ENCODE results near the gene ZNF454. TPM values are rescaled to one million over a fixed set of nuclear protein-coding genes. Genes with fewer than 3 reads are reported as not detected.

ZNF454 gene
- total and polyA plus RNA-seq, 2 experiments from 2014 or later = 4.9 to 5.9 TPM

DNA sequence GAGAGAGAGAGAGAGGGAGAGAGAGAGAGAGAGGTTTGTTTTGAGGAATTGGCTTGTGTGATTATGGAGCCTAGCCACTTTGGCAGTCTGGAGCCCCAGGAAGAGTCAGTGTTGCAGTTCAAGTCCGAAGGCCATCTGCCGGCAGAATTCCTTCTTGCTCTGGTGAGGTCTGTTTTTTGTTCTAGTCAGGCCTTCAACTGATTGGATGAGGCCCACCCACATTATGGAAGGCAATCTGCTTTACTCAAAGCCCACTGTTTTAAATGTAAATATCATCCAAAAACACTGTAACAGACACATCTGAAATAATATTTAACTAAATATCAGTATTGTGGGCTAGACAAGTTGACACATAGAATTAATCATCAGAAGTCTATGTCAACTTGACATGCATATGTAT, 65.6 kb downstream of the ZNF454 start:
- Histone ChIP-seq H3K27me3 (ENCODE audit: insufficient read depth) (no peaks in the 10 kb centered on the region), H3K36me3 (ENCODE audit: insufficient read depth) (no peaks in the 10 kb centered on the region; the same call in 1 of the 2 replicates), H3K4me2 (no peak overlapping the region), H3K9me2 (ENCODE audit: insufficient read depth) (no peaks in the 10 kb centered on the region), H3F3A (replicated peaks; ENCODE audit: low read depth) (no peaks in the 10 kb centered on the region), H4K20me1 (replicated peaks; ENCODE audit: insufficient read depth) (no peaks in the 10 kb centered on the region), H2AFZ (no peak overlapping the region), H3K4me3 (no peak overlapping the region), H3K79me2 (replicated peaks; ENCODE audit: insufficient read depth) (no peaks in the 10 kb centered on the region), H3K27ac (ENCODE audit: low read depth) (no peak overlapping the region), H3K4me1 (ENCODE audit: insufficient read depth) (no peaks in the 10 kb centered on the region)
- peaks cover 13% of the 10 kb centered on the region for H3K36me3 Mint-ChIP-seq (ENCODE audit: low read depth)
- H3K27me3 Mint-ChIP-seq (ENCODE audit: insufficient read depth, low read depth, poor library complexity) = peaks cover 3% of the 10 kb centered on the region
- DNase-seq (ENCODE audit: low spot score) (no peak), ATAC-seq (no peak)
- no peak overlapping the region for H3K4me3 Mint-ChIP-seq
- no peaks in the 10 kb centered on the region for H3K4me1 Mint-ChIP-seq
- H3K27ac Mint-ChIP-seq = no peak overlapping the region
- peaks cover 84% of the 10 kb centered on the region for H3K9me3 Mint-ChIP-seq
- no peak for TF ChIP-seq REST (IDR thresholded peaks at IDR 0.05; ENCODE audit: unreplicated experiment)
- TF ChIP-seq POLR2AphosphoS5 (IDR thresholded peaks at IDR 0.05; ENCODE audit: low read depth) = no peak
- no peak for TF ChIP-seq ZNF114 (CRISPR knock-in tag; IDR thresholded peaks at IDR 0.05)
- no peak for TF ChIP-seq STAT1 (IDR thresholded peaks at IDR 0.05; ENCODE audit: unreplicated experiment)
- no peak for TF ChIP-seq EZH2 (IDR thresholded peaks at IDR 0.05; ENCODE audit: low read depth, unreplicated experiment)
- no peak for TF ChIP-seq ETS1 (IDR thresholded peaks at IDR 0.05)
- no peak for TF ChIP-seq ZNF462 (CRISPR knock-in tag; IDR thresholded peaks at IDR 0.05)
- TF ChIP-seq ZNF331 (CRISPR knock-in tag; IDR thresholded peaks at IDR 0.05; ENCODE audit: low read depth) = no peak
- no peak for TF ChIP-seq NANOG (IDR thresholded peaks at IDR 0.05; ENCODE audit: borderline replicate concordance)
- no peak for TF ChIP-seq CREB1 (CRISPR knock-in tag; IDR thresholded peaks at IDR 0.05; ENCODE audit: low read depth)
- TF ChIP-seq EZH2phosphoT487 (IDR thresholded peaks at IDR 0.05; ENCODE audit: unreplicated experiment) = no peak
- TF ChIP-seq, protein P1, sequence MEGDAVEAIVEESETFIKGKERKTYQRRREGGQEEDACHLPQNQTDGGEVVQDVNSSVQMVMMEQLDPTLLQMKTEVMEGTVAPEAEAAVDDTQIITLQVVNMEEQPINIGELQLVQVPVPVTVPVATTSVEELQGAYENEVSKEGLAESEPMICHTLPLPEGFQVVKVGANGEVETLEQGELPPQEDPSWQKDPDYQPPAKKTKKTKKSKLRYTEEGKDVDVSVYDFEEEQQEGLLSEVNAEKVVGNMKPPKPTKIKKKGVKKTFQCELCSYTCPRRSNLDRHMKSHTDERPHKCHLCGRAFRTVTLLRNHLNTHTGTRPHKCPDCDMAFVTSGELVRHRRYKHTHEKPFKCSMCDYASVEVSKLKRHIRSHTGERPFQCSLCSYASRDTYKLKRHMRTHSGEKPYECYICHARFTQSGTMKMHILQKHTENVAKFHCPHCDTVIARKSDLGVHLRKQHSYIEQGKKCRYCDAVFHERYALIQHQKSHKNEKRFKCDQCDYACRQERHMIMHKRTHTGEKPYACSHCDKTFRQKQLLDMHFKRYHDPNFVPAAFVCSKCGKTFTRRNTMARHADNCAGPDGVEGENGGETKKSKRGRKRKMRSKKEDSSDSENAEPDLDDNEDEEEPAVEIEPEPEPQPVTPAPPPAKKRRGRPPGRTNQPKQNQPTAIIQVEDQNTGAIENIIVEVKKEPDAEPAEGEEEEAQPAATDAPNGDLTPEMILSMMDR (conservative IDR thresholded peaks at IDR 0.05; ENCODE audit: low read depth in 2 of 2) = no peak
- TF ChIP-seq JUNB (IDR thresholded peaks at IDR 0.05; ENCODE audit: unreplicated experiment) = no peak
